DLD1 (cell line): ENCODE results near the gene CWC25.

ENCODE experiments used
- in situ Hi-C: cut with HindIII; loops from 2 replicates; pipeline ENCODE4 v1.10.0; 2017; ENCODE audit warnings: low sequenced_read_pairs

Gene CWC25

DNA sequence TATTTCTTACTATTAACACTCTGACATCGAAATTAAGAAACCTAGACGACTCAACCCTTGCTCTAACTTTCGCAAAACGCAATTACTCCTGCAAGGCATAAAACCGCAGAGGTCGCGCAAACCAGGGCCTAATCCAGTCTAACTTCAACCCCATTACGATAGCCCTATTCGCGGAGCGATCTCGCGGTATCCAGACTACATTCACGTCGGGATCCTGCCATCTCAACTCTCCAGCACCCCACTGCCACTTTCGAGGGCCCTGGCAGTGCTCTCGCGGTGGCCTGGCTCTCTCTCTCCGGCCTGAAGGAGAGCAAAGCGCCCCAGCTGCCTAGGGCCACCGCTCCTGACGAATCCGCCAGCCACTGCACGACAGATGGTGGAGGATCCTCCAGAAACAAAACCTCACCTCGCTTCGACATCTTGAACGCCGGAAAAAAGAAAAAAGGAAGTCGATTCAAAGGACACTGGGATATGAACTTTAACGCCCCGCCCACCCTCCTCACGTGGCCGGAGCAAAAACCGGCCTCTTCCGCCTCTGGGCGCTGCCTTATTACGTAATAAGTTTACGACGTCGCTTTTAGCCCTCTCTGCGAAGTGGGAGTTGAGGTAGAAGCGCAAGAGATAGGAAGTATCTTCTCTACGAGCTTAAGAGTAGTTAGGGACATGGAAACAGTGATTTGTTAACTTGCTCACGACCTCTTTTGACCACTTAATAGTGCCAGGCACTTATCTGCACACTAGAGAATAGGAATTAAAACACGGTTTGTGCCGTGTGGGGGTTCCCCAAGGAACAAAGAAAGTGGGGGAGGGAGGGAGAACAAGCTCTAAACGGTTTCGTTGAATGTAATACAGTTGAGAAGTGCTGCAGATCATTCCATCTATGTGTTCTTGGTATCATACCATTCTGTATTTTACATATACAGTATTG is 28.4 kb upstream of the CWC25 start, which contains the start of gene RPL23:
Gene RPL23, minus strand, starts transcription at position 430 of the 928 bp plus-strand sequence. Its CDS starts 11 bp downstream, at position 419.
- in situ Hi-C loops, result no loop called here

DNA sequence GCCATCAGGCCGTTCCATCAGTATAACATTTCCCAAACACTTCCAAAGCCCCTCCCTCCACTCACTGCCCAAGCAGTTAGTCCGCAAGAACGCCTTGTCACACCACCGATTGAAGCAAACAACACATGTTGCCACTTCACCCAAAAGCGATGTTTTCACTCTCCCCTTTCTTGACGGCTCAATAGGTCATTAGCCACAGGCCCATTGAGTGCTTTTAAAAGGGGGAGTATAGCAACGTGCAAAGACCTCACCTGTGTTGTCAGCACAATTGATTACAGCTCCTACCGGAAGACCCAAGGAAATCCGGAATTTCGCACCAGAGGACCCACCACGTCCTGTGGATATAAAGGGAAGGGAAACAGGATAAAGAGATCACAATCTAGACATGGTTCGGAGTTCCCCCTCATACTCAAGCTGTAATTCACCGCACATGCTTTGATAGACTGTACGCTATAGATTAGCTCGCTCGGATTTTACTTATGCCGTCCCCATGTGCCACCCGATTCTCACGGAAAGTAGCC is 27.7 kb upstream of the CWC25 start:
- in situ Hi-C loops, result no loop called here

DNA sequence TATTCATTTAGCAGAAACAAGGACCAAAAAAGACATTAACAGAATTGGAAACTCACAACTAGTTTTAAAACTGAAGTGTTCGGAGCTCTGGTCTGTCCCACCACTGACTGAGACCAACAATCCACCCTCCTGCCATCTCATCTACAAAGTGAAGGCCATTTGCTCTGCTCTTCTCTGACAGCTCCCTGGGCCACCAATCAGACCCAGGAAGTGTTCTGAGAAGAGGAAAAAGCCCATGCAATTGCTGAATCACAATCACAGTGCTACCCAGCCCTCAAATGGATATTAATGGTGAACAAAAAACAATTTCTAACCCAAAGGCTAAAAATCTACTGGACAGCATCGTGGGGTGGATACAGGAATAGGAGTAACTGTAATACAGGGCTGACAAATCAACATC is 26.3 kb upstream of the CWC25 start:
- in situ Hi-C loops, result no loop called here

DNA sequence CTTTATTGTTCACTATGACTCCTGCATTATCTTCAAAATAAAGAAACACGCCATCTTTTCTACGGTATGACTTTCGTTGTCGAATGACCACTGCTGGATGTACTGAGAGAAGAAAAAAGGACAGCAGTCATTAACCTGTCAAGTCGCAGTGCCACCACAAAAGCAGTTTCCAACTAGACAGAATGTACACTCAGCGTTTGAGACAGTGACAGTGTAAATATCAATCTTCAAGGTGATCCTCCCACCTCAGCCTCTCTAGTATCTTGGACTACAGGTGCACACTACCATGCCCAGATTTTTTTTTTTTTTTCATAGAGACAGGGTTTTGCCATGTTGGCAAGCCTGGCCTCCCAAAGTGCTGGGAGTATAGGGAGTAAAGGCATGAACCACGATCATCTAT is 25.3 kb upstream of the CWC25 start:
- in situ Hi-C loops, result no loop called here

DNA sequence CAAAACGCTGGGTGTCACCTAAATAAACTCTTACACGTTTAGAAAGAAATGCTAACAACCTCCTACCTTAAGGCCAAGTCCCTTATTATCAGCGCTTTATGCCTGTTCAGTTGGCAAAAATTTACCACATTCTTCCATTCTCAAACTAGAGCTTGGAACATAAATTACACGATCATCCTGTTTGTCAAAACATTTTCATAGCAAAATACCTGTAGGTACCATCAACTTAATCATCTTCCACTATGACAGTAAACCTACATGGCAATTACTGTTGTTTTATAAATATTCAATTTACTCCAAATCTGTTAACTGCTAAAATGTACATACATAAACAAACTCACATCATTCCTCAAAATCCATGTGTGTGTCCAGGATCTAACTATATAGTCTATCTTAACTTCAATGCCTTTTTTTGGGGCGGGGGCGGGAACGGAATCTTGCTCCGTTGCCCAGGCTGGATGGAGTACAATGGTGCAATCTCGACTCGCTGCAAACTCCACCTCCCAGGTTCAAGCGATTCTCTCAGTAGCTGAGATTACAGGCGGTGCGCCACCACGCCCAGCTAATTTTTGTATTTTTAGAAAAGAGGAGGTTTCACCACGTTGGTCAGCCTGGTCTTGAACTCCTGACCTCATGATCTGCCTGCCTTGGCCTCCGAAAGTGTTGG is 24.0 kb upstream of the CWC25 start:
- in situ Hi-C loops, result no loop called here

DNA sequence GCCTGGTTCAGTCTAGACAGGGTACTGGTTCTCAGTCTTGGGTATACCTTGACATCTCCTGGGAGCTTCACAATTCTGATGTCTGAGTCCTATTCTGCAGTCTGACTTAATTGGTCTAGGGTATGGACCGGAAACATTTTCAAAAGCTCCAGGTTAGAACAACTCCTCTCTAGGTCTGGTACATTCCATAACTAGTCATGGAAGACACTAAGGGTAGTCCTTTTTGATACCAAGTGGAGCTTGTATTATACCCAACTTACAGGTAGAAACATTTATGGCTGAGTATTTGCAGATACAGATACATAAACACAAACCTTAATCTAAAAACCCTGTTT is 23.4 kb upstream of the CWC25 start:
- in situ Hi-C loops, result no loop called here

DNA sequence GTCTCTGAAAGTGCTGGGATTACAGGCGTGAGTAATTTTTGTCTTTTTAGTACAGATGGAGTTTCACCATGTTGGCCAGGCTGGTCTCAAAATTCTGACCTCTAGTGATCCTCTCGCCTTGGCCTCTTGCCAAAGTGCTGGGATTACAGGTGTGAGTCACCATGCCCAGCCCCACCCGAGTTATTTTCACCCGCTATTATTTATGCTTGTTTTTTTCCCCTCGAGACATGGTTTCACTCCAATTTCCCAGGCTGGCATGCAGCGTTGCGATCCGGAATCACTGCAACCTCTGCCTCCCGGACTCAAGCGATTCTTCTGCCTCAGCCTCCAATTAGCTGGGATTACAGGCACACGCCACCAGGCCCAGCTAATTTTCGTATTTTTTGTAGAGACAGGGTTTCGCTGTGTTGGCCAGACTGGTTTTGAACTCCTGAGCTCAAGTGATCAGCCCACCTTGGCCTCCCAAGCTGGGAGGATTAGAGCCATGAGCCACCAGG is 19.2 kb upstream of the CWC25 start:
- in situ Hi-C loops, result no loop called here

DNA sequence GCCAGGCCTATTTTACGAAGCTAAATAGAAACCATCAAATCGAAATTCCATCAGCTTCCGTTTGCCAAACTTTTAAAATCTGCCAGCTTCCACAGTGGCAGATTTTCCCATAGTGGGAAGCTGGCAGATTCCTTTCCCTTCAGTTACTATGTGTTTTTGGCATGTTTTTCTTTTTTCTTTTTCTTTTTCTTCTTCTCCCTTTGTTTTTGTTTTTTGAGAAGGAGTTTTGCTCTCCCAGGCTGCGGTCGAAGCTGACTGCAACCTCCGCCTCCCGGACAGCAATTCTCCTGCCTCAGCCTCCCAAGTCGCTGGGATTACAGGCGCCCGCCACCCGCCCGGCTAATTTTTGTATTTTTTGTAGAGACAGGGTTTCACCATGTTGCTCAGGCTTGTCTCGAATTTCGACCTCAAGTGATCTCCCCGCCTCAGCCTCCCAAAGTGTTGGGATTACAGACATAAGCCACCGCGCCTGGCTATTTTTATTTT is 684 bp upstream of the CWC25 start:
- in situ Hi-C loops, result no loop called here

DNA sequence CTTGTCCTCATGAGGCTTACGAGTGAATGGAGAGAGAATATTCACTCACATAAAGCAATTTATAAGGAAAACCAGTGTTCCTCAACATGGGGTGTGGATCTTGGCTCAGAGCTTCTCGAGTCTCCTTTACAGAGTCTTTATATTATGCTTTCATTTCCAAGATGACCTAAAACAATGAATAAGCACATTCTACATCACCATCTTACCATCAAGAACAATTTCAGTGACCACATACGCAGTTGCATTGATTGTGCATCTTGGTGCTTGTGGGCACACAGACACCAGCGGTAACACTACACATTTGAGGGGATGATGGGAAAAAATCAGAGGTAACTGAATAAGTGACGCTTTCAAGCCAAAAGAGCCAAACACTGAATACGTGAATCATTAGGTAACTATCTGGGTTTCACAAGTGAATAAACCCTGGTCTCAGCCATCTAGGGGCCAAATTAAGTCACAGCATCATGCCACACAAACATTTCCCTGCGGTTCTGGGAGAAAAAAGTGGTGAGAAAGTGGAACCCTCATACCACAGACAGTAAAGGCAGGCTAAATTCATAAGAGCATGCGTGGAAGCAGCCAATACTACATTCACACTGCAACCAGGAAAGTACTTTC is 9.4 kb downstream of the CWC25 start:
- in situ Hi-C loops, result no loop called here

DNA sequence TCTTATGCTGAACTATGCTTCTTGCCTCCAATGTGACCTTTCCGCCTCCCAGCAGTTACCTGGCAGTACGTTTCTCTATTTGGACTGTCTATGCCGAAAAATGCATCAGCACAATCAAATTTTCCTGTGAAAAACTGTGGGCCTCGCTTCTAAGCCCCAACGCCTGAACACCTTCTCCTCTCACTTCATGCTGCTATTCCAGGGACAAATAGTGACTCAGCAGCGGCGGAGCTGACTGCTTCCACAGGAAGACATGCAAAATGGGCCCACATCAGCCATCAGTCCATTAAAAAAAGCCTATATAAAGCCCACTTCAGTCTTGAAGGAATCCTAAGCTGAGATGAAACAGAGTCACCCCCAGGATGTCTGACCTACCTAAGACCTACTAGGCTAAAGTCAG is 15.3 kb downstream of the CWC25 start:
- in situ Hi-C loops, result no loop called here

DNA sequence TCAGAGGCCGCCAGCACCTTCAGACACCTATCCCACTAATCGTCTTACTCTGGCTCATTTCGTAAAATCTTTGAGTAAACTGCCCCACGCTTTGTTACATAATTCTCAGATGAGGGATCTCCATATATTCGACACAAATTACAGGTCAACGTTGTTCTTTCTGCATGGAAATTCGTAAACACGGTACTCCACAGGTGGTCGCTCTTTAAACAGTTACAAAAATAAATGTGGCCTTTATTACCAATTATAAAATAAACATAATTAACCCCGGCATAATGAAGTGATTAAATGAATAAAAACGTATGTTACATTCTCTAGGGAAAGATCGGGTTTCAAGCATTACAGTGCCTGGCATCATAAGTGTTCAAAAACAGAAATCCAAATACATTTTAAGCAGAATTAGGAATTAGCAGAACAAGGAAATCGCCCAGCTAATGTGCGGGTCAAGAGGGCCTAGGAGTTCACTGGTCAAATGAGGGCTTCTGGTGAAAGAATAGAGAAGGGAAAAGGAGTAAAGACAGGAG is 24.8 kb downstream of the CWC25 start:
- in situ Hi-C loops, result no loop called here

DNA sequence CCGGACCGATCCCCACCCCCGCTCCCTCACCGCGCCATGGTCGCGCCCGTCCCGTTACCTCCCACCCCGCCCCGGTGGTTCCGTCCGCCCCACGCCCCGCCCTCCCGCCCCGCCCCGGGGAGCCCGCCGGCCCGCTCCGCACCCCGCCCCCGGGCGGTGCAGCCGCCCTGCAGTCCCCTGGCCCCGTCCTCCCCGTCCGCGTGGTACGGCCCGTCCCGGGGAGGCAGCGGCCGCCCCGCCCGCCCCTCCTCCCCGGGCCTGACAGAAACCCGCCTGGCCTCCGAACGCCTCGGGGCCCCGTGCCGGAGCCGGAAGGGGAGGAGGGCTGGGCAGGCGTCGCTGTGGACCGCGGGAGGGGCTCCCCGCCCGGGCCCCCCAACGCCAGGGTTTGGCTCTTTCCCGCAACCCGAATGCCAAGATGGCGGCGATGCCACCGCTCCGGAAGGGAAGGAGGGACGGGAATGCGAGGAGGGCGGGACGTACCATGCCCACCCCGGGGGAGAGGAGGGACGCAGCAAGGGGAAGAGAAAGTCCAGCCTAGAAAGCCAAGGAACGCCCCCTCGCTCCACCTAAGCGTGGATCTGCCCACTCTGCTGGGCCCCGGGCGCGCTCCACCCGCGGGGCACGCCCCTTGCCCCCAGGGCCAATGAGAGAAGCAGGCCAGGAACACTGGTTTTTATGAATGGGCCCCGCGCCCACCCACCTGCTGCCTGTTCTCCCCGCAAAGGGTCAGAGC is 25.5 kb downstream of the CWC25 start, which contains the start of gene PIP4K2B:
Gene PIP4K2B, minus strand, starts transcription at position 56 of the 736 bp plus-strand sequence. CDS start 132 bp downstream, outside the sequence.
- in situ Hi-C loops, result no loop called here

DNA sequence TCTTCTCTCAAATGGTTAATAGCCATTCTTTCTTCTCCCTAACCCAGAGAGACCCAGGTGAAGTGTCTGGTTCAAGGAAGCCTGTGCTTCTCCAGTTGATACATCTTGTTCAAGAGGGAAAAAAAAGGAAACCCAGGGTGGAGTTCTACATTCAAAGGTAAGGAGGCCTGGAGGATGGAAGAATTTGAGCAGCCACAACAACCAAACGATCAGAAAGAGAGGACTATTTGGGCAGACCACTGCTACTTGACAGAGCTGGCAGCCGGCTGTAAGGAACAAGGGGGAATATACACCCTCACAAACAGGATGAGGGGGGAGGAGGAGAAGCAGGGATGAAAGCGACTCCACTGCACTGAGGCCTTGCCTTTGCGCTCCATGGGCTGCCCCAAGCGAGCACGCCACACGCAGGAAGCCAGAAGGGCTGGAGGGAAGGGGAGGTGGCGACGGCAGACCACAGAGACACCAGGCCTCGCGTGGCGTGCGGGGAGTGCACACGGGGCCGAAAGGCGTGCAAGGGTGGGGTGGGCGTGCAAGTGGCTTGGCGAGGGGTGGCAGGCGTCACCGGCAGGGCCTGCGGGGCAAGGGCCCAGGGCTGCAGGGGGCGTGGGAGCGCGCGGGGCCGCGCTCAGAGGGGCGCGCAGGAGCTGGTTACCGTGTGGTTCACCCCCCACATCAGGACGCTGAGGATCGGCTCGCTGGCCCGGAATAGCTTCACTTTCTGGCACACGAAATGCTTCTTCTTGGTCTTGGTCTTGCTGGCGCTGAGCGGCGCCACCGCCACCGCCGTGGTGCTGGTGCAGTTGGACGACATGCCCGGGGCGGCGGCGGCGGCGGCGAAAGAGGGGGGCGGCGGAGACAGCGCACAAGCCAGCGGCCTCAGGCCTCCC is 26.3 kb downstream of the CWC25 start:
- in situ Hi-C loops, result no loop called here

DNA sequence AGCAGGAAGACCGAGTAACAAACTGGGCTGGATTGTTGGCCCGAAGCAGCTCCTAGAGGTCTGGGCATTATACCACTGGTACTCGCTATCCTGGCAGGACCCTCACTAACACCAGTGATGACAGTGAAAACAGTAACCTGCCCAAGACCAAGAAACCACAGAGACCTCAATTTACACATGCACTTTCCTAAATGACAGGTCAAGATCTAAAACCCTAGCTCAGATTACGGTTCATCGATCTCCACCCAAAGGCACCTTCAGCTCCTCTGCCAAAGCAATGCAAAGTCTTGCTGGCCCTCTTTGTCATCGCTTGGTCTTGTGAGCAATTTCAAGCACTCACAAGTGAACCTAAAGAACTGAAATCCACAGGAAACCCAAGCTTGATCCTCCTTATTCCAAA is 27.3 kb downstream of the CWC25 start:
- in situ Hi-C loops, result no loop called here

DNA sequence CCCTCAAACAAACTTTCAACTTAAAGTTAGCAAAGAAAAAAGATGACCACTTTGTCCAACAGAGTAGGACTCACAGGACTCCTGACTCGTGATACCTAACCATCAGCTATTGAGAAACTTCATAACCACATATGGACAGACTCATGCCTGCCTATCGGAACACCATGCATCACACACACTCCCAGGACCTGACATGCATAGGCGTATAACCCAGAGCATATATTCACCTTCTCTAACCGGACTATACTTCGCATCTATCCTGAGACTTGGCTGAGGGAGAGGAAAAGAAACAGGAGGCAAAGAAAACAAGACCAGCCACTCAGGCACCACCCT is 28.0 kb downstream of the CWC25 start:
- in situ Hi-C loops, result no loop called here

DNA sequence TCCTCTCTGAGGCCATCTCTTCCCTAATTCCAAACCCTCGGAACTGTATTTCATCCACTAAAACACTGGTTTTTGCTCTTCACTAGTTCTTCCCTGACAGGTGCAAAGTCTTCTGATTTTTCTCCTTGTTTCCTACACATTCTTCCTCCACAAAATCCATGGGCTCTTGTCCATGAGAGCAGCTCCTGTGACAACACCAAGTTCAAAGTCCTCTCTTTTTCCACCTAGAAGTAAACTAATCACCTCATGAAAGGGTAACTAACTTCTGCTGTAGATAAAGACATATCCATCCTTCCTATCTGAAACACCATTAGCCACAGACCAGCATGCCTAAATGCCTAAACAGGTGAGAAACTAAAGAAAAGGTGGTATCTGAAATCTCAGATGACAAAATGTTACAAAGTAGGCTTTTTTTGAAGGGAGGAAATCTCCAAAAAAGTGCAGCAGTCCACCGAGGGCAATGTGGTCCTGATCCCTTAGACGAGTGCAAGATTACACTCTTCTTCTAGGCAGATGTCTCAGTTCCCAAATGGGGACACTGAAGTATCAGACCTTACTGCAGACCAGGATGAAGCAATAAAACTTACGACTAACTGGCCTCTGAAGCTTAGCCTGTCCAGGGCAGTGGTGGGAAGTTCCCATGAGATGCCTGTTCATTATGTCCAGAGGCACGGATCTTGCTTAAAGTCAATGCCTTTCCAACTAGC is 28.5 kb downstream of the CWC25 start:
- in situ Hi-C loops, result no loop called here

DNA sequence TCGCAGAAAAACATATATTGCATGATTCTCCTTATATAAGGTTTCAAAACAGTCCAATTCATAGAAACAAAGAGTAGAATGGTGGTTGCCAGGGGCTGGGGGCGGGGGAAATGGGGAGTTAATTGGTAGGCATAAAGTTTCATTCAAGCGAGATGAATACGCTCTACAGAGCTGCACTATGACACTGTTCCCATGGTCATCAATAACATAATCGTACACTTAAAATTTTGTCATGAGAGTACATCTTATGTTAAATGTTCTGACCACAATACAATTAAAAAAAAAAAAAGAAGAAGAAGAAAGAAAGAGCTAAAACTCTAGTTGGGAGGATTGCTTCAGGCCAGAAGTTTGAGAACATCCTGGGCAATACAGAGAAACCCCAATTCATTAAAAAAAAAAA is 30.9 kb downstream of the CWC25 start:
- in situ Hi-C loops, result no loop called here

DNA sequence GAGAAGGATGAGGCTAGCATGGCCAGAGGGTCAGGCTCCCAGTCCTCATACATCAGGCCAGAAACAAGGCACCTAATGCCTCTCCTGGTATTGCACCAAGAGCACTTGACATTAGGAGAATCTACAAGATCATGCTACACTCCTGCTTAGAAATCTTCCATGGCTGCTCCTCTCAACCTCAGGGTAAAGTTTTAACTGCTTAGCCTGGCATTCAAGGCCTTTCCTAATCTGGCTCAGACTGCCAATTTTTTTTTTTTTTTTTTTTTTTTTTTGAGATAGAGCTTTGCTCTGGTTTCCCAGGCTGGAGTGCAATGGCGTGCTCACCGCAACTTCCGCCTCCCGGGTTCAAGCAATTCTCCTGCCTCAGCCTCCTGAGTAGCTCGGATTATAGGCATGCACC is 34.0 kb downstream of the CWC25 start:
- in situ Hi-C loops, result no loop called here
